GM23338 (cell line): ENCODE measurements around the gene KCNN3. TPM values are rescaled to one million over a fixed set of nuclear protein-coding genes. Genes with fewer than 3 reads are reported as not detected.

ENCODE experiments used
- ATAC-seq: fragments of 200-7000 bp; cut with Tn5 transposase; 3 replicates; pipeline ENCODE4 v1.9.1; 2020
- DNase-seq: peaks from one replicate; pipeline ENCODE4 v3.0.0-alpha.2; 2015; ENCODE audit warnings: low spot score
- H2AFZ ChIP-seq: fragments of 200-600 bp; sonication (generic); 2 replicates; pipeline ENCODE4 v1.8.0; 2016; ENCODE audit warnings: antibody characterized with exemption, mild to moderate bottlenecking, moderate library complexity
- H3F3A ChIP-seq: fragments of 200-600 bp; sonication (generic); replicated peaks from 2 replicates; pipeline ENCODE4 v1.8.0; 2017; ENCODE audit warnings: antibody characterized with exemption, mixed run types, low read depth
- H3K27ac ChIP-seq: fragments of 200-600 bp; sonication (generic); 2 replicates; pipeline ENCODE4 v1.6.1; 2016; ENCODE audit warnings: low read depth
- H3K27me3 ChIP-seq: fragments of 200-600 bp; sonication (generic); 2 replicates; pipeline ENCODE4 v1.8.0; 2016; ENCODE audit warnings: mild to moderate bottlenecking, mixed run types, moderate library complexity; ENCODE audit not compliant: insufficient read depth
- H3K36me3 ChIP-seq: fragments of 200-600 bp; sonication (generic); 2 replicates; pipeline ENCODE4 v1.8.0; 2016; ENCODE audit warnings: mild to moderate bottlenecking; ENCODE audit not compliant: insufficient read depth
- H3K4me1 ChIP-seq: fragments of 200-600 bp; sonication (generic); 2 replicates; pipeline ENCODE4 v1.8.0; 2016; ENCODE audit warnings: mild to moderate bottlenecking, moderate library complexity; ENCODE audit not compliant: insufficient read depth
- H3K4me2 ChIP-seq: fragments of 200-600 bp; sonication (generic); 2 replicates; pipeline ENCODE4 v1.7.1; 2017; ENCODE audit warnings: mixed run types
- H3K4me3 ChIP-seq: fragments of 200-600 bp; sonication (generic); 2 replicates; pipeline ENCODE4 v1.6.1; 2016; ENCODE audit warnings: mixed run types
- H3K79me2 ChIP-seq: fragments of 200-600 bp; sonication (generic); replicated peaks from 2 replicates; pipeline ENCODE4 v1.8.0; 2017; ENCODE audit warnings: mild to moderate bottlenecking; ENCODE audit not compliant: insufficient read depth
- H3K9me2 ChIP-seq: fragments of 200-600 bp; sonication (generic); 2 replicates; pipeline ENCODE4 v1.8.0; 2017; ENCODE audit not compliant: insufficient read depth
- H4K20me1 ChIP-seq: fragments of 200-600 bp; sonication (generic); replicated peaks from 2 replicates; pipeline ENCODE4 v1.8.0; 2017; ENCODE audit warnings: mild to moderate bottlenecking; ENCODE audit not compliant: insufficient read depth
- H3K27ac Mint-ChIP-seq: 2 replicates; pipeline ENCODE4 v1.8.0; 2020; ENCODE audit warnings: inconsistent platforms, mild to moderate bottlenecking, moderate library complexity, mixed read lengths
- H3K27me3 Mint-ChIP-seq: 3 replicates; pipeline ENCODE4 v1.8.0; 2022; ENCODE audit warnings: low read depth, mild to moderate bottlenecking, moderate library complexity, mixed read lengths, inconsistent platforms; ENCODE audit not compliant: insufficient read depth, poor library complexity
- H3K36me3 Mint-ChIP-seq: 3 replicates; pipeline ENCODE4 v1.8.0; 2021; ENCODE audit warnings: low read depth, mild to moderate bottlenecking, inconsistent platforms, moderate library complexity, mixed read lengths
- H3K4me1 Mint-ChIP-seq: 3 replicates; pipeline ENCODE4 v1.8.0; 2020; ENCODE audit warnings: mild to moderate bottlenecking, inconsistent platforms, mixed read lengths
- H3K4me3 Mint-ChIP-seq: 3 replicates; pipeline ENCODE4 v1.8.0; 2021; ENCODE audit warnings: moderate library complexity, mild to moderate bottlenecking, inconsistent platforms, mixed read lengths
- H3K9me3 Mint-ChIP-seq: 3 replicates; pipeline ENCODE4 v1.8.0; 2020; ENCODE audit warnings: moderate library complexity, mild to moderate bottlenecking, inconsistent platforms, mixed read lengths
- ETS1 ChIP-seq: IDR thresholded peaks from 2 replicates; pipeline ENCODE4 v1.6.1; 2016; ENCODE audit warnings: antibody characterized with exemption
- EZH2phosphoT487 ChIP-seq: fragments of 200-600 bp; sonication (generic); IDR thresholded peaks from one replicate; pipeline ENCODE4 v1.8.1; 2018; ENCODE audit warnings: antibody characterized with exemption; ENCODE audit not compliant: unreplicated experiment
- JUNB ChIP-seq: IDR thresholded peaks from one replicate; pipeline ENCODE4 v1.6.1; 2016; ENCODE audit warnings: antibody characterized with exemption; ENCODE audit not compliant: unreplicated experiment
- NANOG ChIP-seq: IDR thresholded peaks from 2 replicates; pipeline ENCODE4 v1.6.1; 2016; ENCODE audit warnings: antibody characterized with exemption, borderline replicate concordance
- POLR2AphosphoS5 ChIP-seq: IDR thresholded peaks from 2 replicates; pipeline ENCODE4 v1.6.1; 2016; ENCODE audit warnings: antibody characterized with exemption, low read depth
- REST ChIP-seq: IDR thresholded peaks from one replicate; pipeline ENCODE4 v1.6.1; 2018; ENCODE audit warnings: antibody characterized with exemption; ENCODE audit not compliant: unreplicated experiment
- STAT1 ChIP-seq: IDR thresholded peaks from one replicate; pipeline ENCODE4 v1.6.1; 2016; ENCODE audit warnings: antibody characterized with exemption; ENCODE audit not compliant: unreplicated experiment
- ZNF114 ChIP-seq: fragments of 250-450 bp; sonication (Bioruptor Pico); IDR thresholded peaks from 2 replicates; pipeline ENCODE4 v1.5.0; 2020; ENCODE audit warnings: mild to moderate bottlenecking, moderate library complexity
- ZNF331 ChIP-seq: fragments of 250-450 bp; sonication (Bioruptor Pico); IDR thresholded peaks from 2 replicates; pipeline ENCODE4 v1.5.0; 2020; ENCODE audit warnings: low read depth, mild to moderate bottlenecking, moderate library complexity
- ZNF462 ChIP-seq: fragments of 250-450 bp; sonication (Bioruptor Pico); IDR thresholded peaks from 2 replicates; pipeline ENCODE4 v1.5.0; 2020; ENCODE audit warnings: mild to moderate bottlenecking, moderate library complexity
- polyA plus RNA-seq: library from polyadenylated mRNA; unstranded; fragments of >200 nt; fragmentation: Nextera tagmentation; extraction: Ambion mirVana; gene quantifications from 2 replicates; pipeline ENCODE4 v1.2.1, GENCODE V29; 2016
- total RNA-seq: library from RNA; depleted of rRNA; stranded (reverse); fragments of >200 nt; shearing (Covaris generic); gene quantifications from 2 replicates; pipeline ENCODE4 v1.2.3, GENCODE V29; 2014

Gene KCNN3
- total and polyA plus RNA-seq, 2 experiments from 2014 or later = 1.9 to 3.0 TPM

GRCh38 chr1:154686507-154686906, 183.6 kb downstream of the KCNN3 start:
- H3K4me3 ChIP-seq = no peak overlapping the region
- no peaks in the 10 kb centered on the region for H3K27me3 ChIP-seq
- H3K4me1 Mint-ChIP-seq = peaks cover 2% of the 10 kb centered on the region; the same call in 2 of the 3 replicates
- H3K27ac Mint-ChIP-seq = no peak overlapping the region
- no peaks in the 10 kb centered on the region for H4K20me1 ChIP-seq
- no peak for TF ChIP-seq REST
- TF ChIP-seq ZNF114 (CRISPR knock-in tag) = no peak
- no peak for TF ChIP-seq JUNB
- no peak for TF ChIP-seq ETS1
- no peak for TF ChIP-seq POLR2AphosphoS5
- TF ChIP-seq NANOG = no peak
- TF ChIP-seq STAT1 = no peak
- no peak for TF ChIP-seq EZH2phosphoT487
- no peak for TF ChIP-seq ZNF462 (CRISPR knock-in tag)
- TF ChIP-seq ZNF331 = no peak
- peaks cover 8% of the 10 kb centered on the region; the same call in 2 of the 3 replicates for H3K9me3 Mint-ChIP-seq
- H3K4me1 ChIP-seq = no peaks in the 10 kb centered on the region
- ATAC-seq (no peak), DNase-seq (no peak)
- H3K9me2 ChIP-seq = no peaks in the 10 kb centered on the region
- no peaks in the 10 kb centered on the region for H3K79me2 ChIP-seq
- H2AFZ ChIP-seq = no peak overlapping the region
- no peak overlapping the region for H3K4me2 ChIP-seq
- H3F3A ChIP-seq = no peaks in the 10 kb centered on the region
- H3K4me3 Mint-ChIP-seq = no peak overlapping the region
- peaks cover 2% of the 10 kb centered on the region for H3K27me3 Mint-ChIP-seq
- no peaks in the 10 kb centered on the region for H3K36me3 ChIP-seq
- no peak overlapping the region for H3K27ac ChIP-seq
- no peaks in the 10 kb centered on the region for H3K36me3 Mint-ChIP-seq
